Mesodermal cell (in vitro differentiated cells): ENCODE measurements around the gene RPGRIP1L.

ENCODE experiments used
- H3K27ac ChIP-seq: 2 replicates; pipeline ENCODE4 v1.7.0; 2013; ENCODE audit warnings: mild to moderate bottlenecking, low read depth, low read length, moderate library complexity; ENCODE audit not compliant: severe bottlenecking
- H3K36me3 ChIP-seq: 2 replicates; pipeline ENCODE4 v1.7.1; 2013; ENCODE audit warnings: mild to moderate bottlenecking, low read length, moderate library complexity; ENCODE audit not compliant: control insufficient read depth, insufficient read depth
- H3K4me1 ChIP-seq: one replicate; pipeline ENCODE4 v1.7.1; 2013; ENCODE audit warnings: mild to moderate bottlenecking, low read length; ENCODE audit not compliant: insufficient read depth, control insufficient read depth, poor library complexity, severe bottlenecking
- H3K4me3 ChIP-seq: 2 replicates; pipeline ENCODE4 v1.7.0; 2013; ENCODE audit warnings: low read length, control low read depth, mild to moderate bottlenecking; ENCODE audit not compliant: insufficient read depth, poor library complexity, severe bottlenecking; ENCODE audit errors: extremely low read depth
- H3K9me3 ChIP-seq: 2 replicates; pipeline ENCODE4 v1.7.1; 2013; ENCODE audit warnings: mild to moderate bottlenecking, low read length, moderate library complexity; ENCODE audit not compliant: control insufficient read depth
- WGBS, 2 experiments: methylation state at CpG; one replicate each; pipeline ENCODE4 v1.1.5; 2013; ENCODE audit warnings: missing lambda C conversion rate in 2 of 2; ENCODE audit not compliant: insufficient coverage in 2 of 2; 5-methylcytosine and 5-hydroxymethylcytosine counted together

Gene RPGRIP1L

DNA sequence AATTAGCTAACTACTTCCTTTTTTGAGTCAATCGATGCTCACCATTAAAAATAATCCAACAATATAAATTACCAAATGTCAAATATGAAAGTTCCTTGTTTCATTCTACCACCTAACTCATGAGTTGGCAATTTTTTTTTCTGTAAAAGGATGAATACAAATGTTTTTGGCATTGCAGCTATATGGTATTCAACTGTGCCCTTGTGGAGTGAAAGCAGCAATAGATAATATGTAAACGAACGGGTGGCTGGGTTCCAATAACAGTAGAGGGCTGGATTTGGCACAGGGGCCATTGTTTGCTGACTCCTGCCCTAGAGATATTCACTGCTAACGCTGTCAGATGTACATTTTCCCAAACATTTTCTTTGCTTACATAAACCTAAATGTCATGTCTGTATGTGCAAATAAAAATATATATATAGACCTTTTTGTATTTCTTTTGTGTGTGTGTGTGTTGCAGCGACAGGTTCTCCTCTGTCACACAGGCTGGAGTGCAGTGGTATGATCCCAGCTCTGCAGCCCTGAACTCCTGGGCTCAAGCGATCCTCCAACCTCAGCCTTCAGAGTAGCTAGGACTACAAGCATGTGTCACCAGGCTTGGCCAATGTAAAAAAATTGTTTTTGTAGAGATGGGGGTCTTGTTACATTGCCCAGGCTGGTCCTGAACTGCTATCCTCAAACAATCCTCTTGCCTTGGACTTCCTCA, 73.9 kb downstream of the RPGRIP1L start:
- WGBS, 2 experiments = 81 to 95% methylated on average over 3 to 4 of the region's 6 CpGs
- H3K4me1 ChIP-seq = no peaks in the 10 kb centered on the region

DNA sequence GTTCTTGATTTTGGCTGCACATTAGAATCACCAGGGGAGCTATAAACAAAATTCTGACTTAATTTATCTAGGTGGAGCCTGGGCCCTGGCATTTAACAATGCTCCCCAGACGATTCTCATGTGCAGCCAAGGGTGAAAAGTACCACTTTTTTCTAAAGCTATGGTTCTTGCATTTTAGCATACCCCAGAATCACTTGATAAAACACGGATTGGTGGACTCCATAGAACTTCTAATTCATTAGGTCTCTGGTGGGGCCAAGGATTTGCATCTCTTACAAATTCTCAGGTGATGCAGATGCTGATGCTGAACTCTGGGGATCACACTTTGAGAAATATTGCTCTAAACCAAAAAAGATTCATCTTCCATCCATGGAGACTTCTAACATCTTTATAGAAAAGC, 74.5 kb downstream of the RPGRIP1L start:
- no peaks in the 10 kb centered on the region for H3K9me3 ChIP-seq
- 82 to 100% methylated on average over 1 to 2 of the region's 2 CpGs for WGBS, 2 experiments
- H3K4me1 ChIP-seq = no peaks in the 10 kb centered on the region
- H3K27ac ChIP-seq = no peak overlapping the region
- no peaks in the 10 kb centered on the region for H3K36me3 ChIP-seq
- H3K4me3 ChIP-seq = no peak overlapping the region

More for the DNA sequence above, 73.9 kb downstream of the RPGRIP1L start:
- no peaks in the 10 kb centered on the region for H3K9me3 ChIP-seq
- H3K27ac ChIP-seq = no peak overlapping the region
- H3K4me3 ChIP-seq = no peak overlapping the region
- no peaks in the 10 kb centered on the region for H3K36me3 ChIP-seq

DNA sequence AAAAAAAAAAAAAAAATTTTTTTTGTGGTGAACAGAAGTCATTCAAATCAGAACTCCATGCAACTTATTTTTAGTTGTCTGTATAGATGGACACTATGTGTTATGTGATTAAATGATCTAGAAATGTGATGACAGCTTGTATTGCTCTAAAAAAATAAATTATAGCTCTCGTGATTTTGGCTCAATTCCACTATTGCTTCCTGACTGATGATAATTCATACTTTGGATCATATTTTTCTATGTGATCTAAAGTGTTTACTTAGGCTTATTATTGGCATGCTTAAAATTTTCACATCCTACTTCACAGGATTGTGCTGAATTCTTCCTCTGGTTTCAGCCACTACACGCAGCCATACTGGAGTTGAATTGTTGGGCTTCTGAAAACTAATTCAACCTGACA, 76.8 kb downstream of the RPGRIP1L start:
- H3K4me1 ChIP-seq = no peaks in the 10 kb centered on the region
- no peaks in the 10 kb centered on the region for H3K36me3 ChIP-seq
- no peak overlapping the region for H3K4me3 ChIP-seq
- H3K27ac ChIP-seq = no peak overlapping the region
- H3K9me3 ChIP-seq = no peaks in the 10 kb centered on the region
- no CpG with 5 or more reads among the region's 2 CpGs for WGBS, 2 experiments

DNA sequence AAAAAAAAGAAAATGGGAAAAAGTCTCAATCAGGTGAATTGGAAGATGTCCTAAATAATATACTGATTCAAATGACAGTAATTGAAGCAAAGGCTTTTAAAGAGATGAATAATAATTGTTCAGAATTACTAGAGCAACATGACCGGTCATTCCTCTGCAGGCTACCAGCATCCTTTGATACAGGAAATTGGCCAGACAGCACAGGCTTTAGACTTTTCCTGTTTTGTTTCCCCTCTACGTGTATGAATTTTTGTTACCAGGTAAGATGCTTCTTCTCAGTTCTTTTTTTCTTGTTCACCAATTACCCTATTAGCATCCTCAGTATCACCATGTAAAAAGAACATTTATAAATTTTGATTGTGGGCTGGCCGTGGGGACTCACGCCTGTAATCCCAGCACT, 77.5 kb downstream of the RPGRIP1L start:
- no peak overlapping the region for H3K27ac ChIP-seq

DNA sequence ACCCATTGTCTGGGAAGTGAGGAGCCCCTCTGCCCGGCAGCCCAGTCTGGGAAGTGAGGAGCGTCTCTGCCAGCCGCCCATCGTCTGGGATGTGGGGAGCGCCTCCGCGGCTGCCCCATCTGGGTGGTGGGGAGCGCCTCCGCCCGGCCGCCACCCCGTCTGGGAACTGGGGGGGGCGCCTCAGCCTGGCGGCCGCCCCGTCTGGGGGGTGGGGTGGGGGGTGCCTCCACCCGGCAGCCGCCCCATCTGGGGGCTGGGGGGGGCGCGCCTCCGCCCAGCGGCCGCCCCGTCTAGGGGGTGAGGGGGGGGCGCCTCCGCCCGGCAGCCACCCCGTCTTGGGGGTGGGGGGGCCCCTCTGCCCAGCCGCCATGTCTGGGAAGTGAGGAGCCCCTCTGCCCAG, 78.4 kb downstream of the RPGRIP1L start:
- no peaks in the 10 kb centered on the region for H3K9me3 ChIP-seq
- 100% methylated on average over 5 of the region's 29 CpGs for WGBS, 2 experiments
- no peaks in the 10 kb centered on the region for H3K36me3 ChIP-seq
- H3K27ac ChIP-seq = no peak overlapping the region
- H3K4me3 ChIP-seq = no peak overlapping the region
- no peaks in the 10 kb centered on the region for H3K4me1 ChIP-seq

More for the DNA sequence above, 77.5 kb downstream of the RPGRIP1L start:
- no peaks in the 10 kb centered on the region for H3K4me1 ChIP-seq
- H3K9me3 ChIP-seq = no peaks in the 10 kb centered on the region
- no CpG with 5 or more reads among the region's 4 CpGs for WGBS, 2 experiments
- H3K36me3 ChIP-seq = no peaks in the 10 kb centered on the region
- H3K4me3 ChIP-seq = no peak overlapping the region

DNA sequence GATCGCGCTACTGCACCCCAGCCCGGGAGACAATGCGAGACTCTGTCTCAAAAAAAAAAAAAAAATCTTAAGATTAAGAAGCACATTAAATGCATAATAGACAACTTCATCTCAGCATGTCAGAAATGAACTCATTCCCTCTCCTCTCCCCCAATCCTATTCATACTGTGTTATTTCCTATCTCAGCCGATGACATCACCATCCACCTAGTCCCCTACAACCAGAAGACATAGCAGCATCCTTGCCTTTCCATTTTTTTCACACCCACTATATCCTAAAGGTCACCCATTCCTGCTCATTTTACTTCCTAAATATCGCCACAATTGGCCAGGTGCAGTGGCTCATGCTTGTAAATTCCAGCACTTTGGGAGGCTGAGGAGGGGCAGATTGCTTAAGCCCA, 81.3 kb downstream of the RPGRIP1L start:
- no peaks in the 10 kb centered on the region for H3K9me3 ChIP-seq
- 93 to 96% methylated on average over 2 to 5 of the region's 6 CpGs for WGBS, 2 experiments
- no peak overlapping the region for H3K4me3 ChIP-seq
- H3K36me3 ChIP-seq = peaks cover 7% of the 10 kb centered on the region
- H3K27ac ChIP-seq = no peak overlapping the region
- no peaks in the 10 kb centered on the region for H3K4me1 ChIP-seq

GRCh38 chr16:53620476-53620875, 83.2 kb downstream of the RPGRIP1L start:
- Histone ChIP-seq H3K4me3 (no peak overlapping the region), H3K4me1 (no peaks in the 10 kb centered on the region), H3K36me3 (peaks cover 7% of the 10 kb centered on the region), H3K9me3 (no peaks in the 10 kb centered on the region), H3K27ac (no peak overlapping the region)
- WGBS, 2 experiments = no CpG with 5 or more reads among the region's 5 CpGs

- no peaks in the 10 kb centered on the region for H3K4me1 ChIP-seq
- H3K36me3 ChIP-seq = peaks cover 7% of the 10 kb centered on the region
- no peak overlapping the region for H3K27ac ChIP-seq
- no peaks in the 10 kb centered on the region for H3K9me3 ChIP-seq
- WGBS, 2 experiments = 67% methylated on average over 1 of the region's 3 CpGs; no CpG with 5 or more reads in 1 of the 2 experiments
- H3K4me3 ChIP-seq = no peak overlapping the region
Measured at GRCh38 chr16:53619235-53619634, 84.4 kb downstream of the RPGRIP1L start.

GRCh38 chr16:53614346-53614745, 89.3 kb downstream of the RPGRIP1L start:
- no CpG with 5 or more reads among the region's 1 CpG for WGBS, 2 experiments
- Histone ChIP-seq H3K27ac (no peak overlapping the region), H3K36me3 (peaks cover 7% of the 10 kb centered on the region), H3K4me3 (no peak overlapping the region), H3K9me3 (no peaks in the 10 kb centered on the region), H3K4me1 (no peaks in the 10 kb centered on the region)

DNA sequence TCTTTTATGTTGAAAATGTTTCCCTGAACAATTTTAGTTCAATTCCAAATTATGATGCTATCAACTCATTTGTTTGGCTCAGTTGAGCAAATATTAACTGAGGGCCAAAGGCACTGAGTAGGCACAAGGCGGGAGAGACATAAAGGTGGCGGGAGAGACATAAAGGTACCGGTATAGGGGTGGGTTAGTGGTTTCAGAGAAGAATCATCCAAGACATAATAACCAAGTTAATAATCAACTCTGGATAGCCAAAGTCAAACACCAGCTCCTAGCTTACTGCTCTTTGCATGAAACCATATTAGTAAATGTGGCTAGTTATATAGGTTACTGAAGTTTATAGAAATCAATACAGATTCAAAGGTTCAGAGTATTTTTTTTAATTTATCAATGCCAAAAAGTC, 91.7 kb downstream of the RPGRIP1L start:
- no CpG with 5 or more reads among the region's 3 CpGs for WGBS, 2 experiments
- H3K9me3 ChIP-seq = no peaks in the 10 kb centered on the region
- H3K27ac ChIP-seq = no peak overlapping the region

GRCh38 chr16:53611179-53611696, 92.4 kb downstream of the RPGRIP1L start:
- Histone ChIP-seq H3K36me3 (no peaks in the 10 kb centered on the region), H3K9me3 (no peaks in the 10 kb centered on the region), H3K4me3 (no peak overlapping the region), H3K27ac (no peak overlapping the region), H3K4me1 (no peaks in the 10 kb centered on the region)
- whole genome bisulfite sequencing, 2 experiments = 70 to 74% methylated on average over 4 to 6 of the region's 6 CpGs

More for the DNA sequence above, 91.7 kb downstream of the RPGRIP1L start:
- Histone ChIP-seq H3K4me1 (no peaks in the 10 kb centered on the region), H3K36me3 (no peaks in the 10 kb centered on the region), H3K4me3 (no peak overlapping the region)
